Measurements from ENCODE around the gene LHFPL4.

LHFPL4 gene

GRCh38 chr3:9448643-9449042 is 105.0 kb downstream of the LHFPL4 start:
- no peak overlapping the region for H3K4me3 ChIP-seq (ENCODE audit: low read length)
- TF ChIP-seq, protein P1, sequence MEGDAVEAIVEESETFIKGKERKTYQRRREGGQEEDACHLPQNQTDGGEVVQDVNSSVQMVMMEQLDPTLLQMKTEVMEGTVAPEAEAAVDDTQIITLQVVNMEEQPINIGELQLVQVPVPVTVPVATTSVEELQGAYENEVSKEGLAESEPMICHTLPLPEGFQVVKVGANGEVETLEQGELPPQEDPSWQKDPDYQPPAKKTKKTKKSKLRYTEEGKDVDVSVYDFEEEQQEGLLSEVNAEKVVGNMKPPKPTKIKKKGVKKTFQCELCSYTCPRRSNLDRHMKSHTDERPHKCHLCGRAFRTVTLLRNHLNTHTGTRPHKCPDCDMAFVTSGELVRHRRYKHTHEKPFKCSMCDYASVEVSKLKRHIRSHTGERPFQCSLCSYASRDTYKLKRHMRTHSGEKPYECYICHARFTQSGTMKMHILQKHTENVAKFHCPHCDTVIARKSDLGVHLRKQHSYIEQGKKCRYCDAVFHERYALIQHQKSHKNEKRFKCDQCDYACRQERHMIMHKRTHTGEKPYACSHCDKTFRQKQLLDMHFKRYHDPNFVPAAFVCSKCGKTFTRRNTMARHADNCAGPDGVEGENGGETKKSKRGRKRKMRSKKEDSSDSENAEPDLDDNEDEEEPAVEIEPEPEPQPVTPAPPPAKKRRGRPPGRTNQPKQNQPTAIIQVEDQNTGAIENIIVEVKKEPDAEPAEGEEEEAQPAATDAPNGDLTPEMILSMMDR (conservative IDR thresholded peaks at IDR 0.05; ENCODE audit: low read length): no peak
- no peak for DNase-seq (ENCODE audit: low read depth)
